C4-2B (cell line): Measurements from ENCODE around the gene OR5I1.
"Not testable (repeated sequence)": the region's sequence is repeated elsewhere in the genome, so short reads cannot be mapped to it uniquely, and the experiment has no call there.

Source experiments
- H3K27ac ChIP-seq: fragments of 450-650 bp; 2 replicates; pipeline ENCODE4 v1.5.1; 2017
- ZFX ChIP-seq: fragments of 450-650 bp; IDR thresholded peaks from 2 replicates; pipeline ENCODE4 v1.6.1; 2017
- TF ChIP-seq, protein P1 (sequence below): fragments of 450-650 bp; conservative IDR thresholded peaks from 2 replicates; pipeline ENCODE4 v1.5.1; 2017; ENCODE audit warnings: mild to moderate bottlenecking

The OR5I1 gene

DNA sequence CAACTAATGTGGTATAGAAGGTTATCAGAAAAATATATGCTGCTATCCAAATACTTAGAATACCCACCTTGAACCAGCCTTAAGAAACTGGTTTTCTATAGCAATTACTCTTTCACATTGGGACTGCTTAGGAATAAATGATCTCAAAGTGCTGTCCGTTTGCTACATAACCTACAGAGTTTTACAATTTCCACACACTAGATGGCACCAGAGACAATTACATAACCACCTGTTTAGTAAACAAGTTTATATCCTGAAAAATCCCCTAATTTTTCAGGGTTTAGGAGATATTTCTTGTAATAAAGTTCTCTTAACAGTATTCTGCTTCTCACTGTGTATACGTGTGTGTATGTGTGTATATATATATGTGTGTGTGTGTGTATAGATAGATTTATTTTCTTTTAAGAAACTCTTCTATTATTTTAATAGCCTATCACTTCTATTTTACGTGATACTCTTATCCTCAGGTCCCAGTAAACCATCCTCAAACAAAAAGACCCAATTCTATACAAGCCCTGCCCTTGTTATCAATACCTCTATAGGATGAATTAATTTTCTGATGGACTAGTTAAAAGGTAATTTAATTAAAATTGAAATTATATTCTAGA lies 6.7 kb upstream of the OR5I1 start:
- TF ChIP-seq, protein P1, sequence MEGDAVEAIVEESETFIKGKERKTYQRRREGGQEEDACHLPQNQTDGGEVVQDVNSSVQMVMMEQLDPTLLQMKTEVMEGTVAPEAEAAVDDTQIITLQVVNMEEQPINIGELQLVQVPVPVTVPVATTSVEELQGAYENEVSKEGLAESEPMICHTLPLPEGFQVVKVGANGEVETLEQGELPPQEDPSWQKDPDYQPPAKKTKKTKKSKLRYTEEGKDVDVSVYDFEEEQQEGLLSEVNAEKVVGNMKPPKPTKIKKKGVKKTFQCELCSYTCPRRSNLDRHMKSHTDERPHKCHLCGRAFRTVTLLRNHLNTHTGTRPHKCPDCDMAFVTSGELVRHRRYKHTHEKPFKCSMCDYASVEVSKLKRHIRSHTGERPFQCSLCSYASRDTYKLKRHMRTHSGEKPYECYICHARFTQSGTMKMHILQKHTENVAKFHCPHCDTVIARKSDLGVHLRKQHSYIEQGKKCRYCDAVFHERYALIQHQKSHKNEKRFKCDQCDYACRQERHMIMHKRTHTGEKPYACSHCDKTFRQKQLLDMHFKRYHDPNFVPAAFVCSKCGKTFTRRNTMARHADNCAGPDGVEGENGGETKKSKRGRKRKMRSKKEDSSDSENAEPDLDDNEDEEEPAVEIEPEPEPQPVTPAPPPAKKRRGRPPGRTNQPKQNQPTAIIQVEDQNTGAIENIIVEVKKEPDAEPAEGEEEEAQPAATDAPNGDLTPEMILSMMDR: peak; percentile 65
- TF ChIP-seq ZFX: no peak
- H3K27ac ChIP-seq: no peak overlapping the region

DNA sequence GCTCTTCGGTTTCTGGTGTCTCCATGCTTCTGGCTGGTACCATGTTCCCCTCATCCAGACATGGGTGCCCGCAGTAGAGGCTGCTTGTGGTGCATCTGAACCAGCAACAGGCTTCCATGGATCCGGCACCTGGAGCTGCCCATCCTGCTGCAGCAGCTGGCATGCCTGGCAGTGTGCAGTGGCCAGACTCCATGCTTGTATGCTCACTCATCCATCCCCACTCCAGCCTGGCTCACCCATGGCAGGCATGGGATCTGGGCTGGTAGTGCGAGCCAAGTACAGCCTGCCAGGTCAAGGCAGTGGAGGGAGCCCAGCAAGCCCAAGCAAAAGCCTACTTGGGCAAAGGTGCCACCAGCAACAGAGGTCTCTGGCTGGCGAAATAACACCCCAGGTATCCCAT lies 15.7 kb downstream of the OR5I1 start:
- no peak for TF ChIP-seq ZFX
- TF ChIP-seq, protein P1: no peak
- no peak overlapping the region for H3K27ac ChIP-seq

DNA sequence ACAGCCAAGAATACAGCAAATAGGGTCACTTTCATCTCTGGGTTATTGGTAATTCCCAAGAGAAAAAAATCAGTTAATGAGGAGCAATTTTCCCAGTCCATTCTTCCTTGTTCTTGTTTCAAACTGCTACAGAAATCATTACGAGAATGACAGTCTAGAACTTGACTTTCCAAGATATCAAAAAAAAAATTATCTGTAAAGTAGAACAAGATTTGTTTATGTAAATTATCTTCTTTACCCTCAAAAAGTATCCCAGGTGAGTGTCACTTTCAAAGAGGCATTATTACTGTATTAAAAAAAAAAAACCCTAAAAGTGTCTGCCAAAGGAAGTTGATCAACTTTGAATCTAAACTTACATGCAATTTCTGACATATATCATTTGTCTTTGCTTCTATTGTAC lies 21.7 kb downstream of the OR5I1 start, which contains the start of gene OR5W2:
Gene OR5W2 (minus strand): TSS at position 101 of the 400 bp plus-strand sequence. CDS start 0 bp downstream, at position 101.
- H3K27ac ChIP-seq: no peak within 1 kb of the TSS
- TF ChIP-seq ZFX: no peak

DNA sequence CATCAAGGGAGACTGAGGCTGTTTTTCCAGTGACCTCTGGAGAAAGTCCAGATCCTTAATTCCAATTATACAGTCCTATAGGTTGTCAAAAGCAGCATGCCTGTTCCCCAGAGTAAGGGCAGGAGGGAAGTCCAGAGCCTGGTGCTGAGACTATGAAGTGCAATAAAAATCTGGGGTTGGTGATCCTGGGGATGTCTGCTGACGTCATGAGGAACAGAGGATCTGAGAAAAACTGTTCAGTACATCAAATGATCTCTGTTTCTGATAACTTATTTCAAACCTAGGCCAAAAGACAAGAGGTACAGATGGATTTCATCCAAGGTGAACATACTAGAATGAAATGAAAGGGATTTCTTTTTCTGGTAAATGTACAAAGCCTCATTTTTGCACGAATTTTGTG lies 33.9 kb downstream of the OR5I1 start:
- no peak overlapping the region for H3K27ac ChIP-seq
- TF ChIP-seq, protein P1: no peak
- TF ChIP-seq ZFX: no peak

DNA sequence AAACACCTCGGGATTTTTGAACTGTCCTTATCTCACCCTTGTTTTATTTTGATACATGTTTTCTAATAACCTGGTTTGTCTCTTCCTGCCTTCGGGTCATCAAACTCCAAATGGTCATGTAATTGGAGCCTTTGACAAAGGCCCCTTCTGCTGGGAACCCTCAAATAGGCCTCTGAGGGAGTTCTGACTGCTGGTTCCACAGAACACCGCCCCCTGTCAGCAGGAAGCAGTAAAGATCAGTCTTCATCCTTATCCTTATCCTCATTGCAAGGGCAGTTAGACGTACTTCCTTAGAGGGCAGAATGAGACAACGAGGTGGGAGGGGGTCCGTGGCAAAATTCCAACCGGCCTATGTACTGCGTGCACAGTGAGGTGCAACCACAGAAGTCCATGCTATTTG lies 41.0 kb downstream of the OR5I1 start:
- H3K27ac ChIP-seq: no peak overlapping the region
- no peak for TF ChIP-seq ZFX
- TF ChIP-seq, protein P1: peak; percentile 23

DNA sequence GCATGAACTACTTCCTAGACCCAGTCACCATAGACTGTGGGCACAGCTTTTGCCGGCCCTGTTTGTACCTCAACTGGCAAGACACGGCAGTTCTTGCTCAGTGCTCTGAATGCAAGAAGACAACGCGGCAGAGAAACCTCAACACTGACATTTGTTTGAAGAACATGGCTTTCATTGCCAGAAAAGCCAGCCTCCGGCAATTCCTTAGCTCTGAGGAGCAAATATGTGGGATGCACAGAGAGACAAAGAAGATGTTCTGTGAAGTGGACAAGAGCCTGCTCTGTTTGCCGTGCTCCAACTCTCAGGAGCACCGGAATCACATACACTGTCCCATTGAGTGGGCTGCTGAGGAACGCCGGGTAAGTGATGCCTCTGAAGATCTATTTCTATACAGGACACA lies 50.7 kb downstream of the OR5I1 start:
- H3K27ac ChIP-seq: not testable (repeated sequence)
